NCI-H2196 treated with DMSO at 0.1 percent for 48 hours (cell line): Measurements from ENCODE around the gene SSBP3.

ENCODE experiments used
- DNase-seq: peaks from one replicate; lab custom pipeline; 2025; ENCODE audit not compliant: unreplicated experiment; lab: John Stamatoyannopoulos, UW

Gene SSBP3

DNA sequence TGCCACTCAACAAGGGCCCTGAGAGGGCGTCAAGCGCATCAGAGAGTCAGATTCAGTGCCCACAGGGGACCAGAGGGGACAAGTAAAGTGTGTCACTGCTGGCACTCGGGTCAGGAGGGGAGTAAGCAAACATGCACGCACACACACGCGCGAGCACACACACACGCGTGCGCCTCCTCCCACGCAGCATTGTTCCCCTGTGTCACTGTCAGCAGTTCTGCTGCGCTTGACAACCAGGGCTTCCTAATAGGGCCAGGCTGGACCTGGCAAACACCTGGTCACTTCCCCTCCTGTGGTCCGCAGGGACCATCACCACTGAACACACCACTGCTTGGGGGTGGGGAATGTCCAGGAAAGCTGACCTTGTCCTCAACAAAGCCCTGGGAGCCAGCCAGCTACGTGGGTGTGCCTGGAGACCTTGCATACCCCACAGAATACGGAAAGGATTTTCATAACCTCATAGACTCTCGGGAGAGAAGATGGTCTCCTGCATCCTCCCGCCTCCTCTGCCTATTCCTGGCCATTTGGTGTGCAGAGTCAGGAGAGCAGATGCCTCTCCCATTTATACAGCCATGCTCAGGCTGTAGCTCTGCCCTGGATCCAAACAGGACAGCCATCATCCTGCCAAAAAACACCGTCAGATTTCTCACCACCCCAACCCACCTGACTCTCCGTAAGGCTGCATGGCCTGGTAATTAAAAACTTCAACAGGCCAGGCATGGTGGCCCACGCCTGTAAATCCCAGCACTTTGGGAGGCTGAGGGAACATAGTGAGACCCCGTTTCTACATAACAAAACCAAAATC, 73.2 kb downstream of the SSBP3 start:
- no peak for DNase-seq

DNA sequence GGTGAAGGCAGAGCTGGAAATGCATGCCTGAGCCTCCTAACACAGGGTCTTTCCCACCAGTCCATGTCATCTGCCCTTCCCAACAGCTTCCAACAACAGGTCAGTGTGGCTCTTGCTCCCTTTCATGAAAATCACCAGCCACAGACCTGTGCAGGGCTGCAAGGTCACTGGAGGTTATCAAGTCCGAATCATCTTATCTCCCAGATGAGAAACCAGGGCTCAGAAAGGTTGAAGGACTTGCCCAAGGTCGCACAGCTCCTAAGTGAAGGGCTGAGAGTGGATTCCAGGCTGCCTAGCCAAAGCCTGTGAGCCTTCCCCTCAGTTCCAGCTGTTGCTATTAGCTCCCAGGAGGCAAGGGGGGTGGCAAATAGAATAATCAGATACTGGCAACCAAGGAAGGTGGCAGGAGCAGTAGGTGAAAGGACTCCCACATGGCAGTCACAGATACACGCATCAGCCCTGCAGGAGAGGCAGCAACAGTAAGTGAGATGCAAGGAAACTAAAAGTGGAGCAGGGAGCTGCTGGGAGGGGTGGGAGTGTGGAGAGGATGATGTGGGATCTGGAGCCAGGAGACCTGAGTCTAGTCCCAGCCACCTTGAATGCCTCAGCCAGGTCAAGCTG, 74.2 kb downstream of the SSBP3 start:
- DNase-seq: no peak

DNA sequence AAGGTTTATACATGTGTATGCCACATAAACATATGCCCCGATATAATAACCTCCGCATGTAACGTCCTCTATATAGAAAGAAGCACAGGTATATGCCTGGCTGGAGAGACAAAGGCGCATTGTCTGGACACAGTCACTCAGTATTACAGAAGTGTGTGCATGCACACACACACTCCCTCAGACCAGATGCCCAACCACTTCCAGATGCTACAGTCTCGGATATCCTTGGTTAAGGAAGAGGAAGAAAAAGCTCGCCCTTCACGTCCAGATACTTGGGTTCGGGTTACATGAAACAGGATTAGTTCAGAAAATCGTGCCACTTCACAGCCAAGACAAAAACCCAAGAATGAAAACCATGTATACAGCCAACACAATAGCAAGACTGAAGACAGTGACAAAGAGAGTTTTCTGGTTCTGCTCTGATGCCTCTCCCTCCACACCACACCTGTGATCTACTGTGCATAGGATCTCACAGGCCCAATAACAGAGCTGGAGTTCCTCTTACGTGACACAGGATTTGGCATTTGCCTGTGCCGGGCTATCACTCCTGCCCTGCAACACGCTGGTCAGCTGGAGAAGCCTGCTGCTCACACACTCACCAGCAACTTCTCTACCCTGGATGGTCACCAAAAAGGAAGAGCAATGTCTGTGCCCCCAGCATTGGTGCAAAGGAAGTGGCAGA, 75.0 kb downstream of the SSBP3 start:
- peak; percentile 19 for DNase-seq

DNA sequence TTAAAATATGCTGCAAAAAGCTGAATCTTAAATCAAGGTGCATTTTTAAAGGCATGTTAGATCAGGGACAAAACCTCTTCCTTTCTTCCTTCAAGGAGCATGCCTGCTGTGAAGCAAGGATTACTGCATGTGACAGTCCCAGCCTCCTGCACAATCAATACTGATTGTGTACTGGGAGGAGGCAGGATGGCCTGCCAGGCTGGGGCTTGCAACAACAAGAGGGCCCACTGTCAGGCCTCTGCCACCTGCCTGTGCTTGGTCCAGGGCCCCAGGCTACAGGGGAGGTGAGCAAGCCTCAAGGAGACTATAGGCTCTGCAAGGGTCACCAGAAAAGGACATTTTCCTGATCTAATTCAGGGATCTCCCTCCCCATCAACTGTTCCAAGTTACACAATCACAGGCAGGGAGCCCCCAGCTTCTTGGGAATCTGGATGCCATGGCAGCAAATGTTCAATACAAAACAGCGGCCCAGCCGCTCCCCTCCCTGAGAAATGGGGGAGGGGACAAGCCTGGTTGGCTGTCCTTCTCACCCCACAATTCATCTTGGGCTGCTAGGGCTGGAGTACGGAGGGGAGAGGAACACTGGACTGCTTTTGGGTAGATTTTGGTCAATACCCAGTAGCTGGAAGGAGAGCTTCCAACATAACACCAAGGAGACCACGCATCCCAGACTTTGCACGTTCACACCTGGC, 76.7 kb downstream of the SSBP3 start:
- DNase-seq: no peak

DNA sequence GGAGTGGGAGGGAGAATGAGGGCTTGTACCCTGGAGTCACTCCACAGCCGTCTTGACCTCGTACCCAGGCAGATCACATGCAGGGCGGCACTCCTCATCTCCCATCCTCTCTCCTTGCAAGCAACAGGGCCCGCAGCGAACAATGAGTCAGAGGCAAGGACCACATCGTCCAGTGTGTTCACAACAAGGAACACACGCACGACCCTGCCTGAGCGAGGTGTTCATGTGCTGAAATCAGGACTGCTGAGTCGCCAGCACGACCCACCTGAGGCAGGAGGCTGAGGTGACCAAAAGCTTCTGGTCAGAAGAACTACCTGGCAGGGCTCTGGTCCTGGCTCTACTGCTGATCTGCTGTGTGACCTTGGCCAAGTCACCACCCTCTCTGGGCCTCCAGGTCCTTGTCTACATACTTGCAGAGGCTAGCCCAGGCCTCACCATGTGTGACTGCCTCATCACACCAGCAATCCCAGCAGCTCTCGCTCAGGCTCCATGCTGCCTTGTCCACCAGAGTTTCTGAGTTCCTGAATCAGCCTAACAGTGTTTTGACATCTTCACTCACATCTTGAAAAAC, 78.0 kb downstream of the SSBP3 start:
- no peak for DNase-seq

DNA sequence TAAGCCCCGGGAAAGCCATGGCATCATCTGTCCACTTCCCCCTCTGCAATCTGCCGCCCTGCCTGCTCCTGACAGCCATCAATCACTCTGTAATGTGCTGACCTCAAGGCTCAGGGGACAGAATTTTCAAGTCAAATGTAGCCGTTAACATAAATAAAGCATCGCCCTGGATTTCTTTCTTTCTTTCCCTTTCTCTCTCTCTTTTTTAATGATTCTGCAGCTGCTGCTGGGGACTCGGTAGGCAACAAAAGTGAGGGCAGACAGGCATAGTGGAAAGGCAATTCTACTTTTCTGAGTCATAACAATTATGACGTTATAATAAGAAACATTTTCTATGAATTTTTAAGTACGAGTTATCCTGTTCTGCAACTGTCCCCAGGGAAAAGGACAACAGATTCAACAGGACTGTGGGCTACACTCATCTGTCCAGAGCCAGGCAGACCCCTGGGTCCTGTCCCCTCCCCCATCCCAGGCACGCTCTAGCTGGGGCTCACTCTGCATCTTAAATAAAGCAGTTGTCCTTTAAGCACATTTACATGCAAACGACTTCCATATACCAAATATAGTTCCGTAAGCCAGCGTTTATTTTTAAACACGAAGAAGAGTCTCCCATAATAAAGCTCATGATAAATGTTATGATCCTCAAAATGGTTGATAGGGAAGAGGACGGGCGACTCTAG, 78.7 kb downstream of the SSBP3 start:
- no peak for DNase-seq

DNA sequence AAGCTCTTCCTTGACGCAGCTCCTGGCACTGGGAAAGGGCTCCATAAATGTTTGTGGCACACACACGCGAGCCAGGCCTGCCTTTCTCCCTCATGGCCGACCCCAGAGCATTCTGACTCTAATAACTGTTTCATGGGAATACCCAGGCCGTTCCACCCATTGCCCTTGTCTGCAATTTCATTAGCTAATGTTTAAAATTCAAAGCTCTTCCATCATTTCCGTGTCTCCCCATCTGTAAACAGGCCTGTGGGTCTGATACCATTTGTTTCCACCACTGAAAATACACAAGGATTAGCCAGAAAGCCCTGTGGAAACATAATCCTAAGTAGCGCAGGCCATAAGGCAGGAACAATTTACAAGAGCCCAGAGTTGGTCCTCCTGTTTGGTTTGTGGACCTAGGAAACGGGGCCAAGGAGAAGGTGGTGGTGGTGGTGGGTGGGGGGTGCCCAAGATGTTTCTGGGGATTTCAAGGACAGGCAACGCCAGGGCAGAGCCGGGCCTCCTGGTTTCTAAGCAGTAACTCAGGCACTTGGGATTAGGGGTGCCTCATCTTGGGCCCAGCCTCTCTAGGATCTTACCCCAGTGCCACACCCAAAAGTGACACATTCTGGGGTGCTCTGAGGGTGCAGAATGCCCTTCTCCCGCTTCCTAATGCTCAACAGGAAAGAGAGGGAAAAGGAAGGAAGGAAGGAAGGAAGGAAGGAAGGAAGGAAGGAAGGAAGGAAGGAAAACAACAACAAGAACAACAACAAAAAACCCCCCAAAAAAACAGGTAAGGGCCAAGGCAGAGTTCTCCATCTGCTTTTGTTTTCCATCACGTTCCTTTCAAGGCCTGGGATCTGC, 79.4 kb downstream of the SSBP3 start:
- DNase-seq: no peak

DNA sequence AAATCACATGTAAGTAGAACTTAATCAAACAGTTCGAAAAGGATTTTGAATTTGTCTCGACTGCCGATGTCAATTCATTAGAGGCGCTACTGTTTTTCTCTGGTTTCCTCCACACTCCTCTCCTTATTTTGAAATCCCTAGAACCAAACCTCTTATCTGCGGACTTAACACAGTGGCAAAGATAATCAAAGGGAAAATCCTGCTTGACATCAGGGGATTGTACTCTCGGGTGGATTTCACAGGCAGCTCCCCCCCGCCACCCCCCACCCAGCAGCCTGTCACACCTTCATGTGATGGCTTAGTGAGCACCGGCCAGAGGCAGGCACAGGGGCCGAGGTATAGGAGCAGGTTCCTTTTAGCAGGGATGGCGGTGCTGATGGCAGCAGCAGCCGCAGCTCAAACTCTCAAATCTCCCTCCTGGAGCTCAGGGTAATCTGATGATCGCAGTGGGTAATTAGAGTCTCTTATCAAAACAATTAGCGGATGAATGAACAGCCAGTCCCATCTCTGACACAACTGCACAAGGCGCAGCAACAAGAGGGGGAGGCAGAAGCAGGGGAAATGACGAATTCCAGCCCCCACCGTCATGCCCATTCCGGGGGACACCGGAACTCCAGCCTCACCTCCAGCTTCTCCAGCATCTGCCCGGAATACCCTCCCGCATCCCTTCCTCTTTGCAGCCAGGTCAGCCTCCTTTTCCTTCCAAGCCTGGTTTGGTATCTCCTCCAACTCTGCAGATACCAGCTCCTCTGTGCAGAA, 80.3 kb downstream of the SSBP3 start:
- no peak for DNase-seq

DNA sequence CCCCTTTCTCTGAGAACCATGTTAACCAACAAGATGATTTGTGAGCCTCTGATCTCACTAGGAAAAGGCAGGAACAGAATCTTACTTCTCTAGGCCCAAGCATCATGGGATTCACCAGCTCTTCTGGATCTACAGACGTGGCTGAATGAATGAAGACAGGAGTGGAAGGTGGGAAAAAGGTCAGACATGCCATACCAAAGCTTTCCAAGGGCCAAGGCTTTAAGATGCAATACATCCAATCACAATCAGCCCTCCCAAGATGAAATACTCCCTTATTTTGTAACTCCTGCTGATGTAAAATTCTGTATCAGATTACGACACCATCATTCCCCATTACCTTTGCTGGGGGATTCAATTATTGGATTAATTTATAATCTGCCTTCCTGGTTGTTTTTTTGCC, 80.9 kb downstream of the SSBP3 start:
- no peak for DNase-seq

DNA sequence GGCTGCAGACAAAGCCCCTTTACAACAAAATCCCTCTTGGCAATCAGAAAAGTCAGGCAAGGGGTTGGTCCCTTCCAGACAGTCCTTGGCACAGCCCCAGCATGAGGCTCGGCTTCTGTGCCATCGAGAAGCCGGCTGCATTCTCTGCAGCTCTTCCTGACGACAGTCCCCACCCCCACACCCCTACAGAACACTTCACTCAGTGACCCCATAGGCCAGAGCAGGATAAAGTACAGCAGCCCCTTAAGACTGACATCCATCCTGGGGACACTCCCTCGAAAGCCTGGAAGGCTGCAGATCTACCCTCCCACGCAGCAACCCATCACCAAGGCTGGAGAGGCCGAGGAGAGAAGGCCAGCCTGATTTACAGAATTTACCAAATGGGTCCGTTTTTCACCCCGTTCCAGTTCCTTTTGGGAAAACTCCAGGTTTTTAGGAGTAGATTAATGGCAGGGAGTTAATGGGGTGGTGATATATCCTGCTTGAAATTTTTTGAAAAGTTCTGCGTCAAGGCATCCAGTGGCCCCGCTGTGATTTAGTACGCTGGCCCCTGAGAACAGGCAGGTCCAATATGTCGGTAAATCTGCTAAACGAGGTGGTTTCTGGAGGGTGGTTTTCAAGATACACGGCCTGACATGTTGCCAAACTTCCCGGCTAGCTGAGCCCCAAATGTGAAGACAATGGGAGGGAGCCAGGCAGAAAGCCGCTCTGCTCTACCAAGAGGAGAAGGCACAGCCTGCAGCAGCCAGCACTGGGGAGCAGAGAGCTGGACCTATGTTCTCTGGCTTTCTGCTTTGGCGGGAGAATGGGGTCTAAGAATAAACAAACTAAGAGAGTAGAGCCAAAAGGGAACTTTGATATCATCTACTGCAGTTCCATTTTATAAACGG, 81.7 kb downstream of the SSBP3 start:
- no peak for DNase-seq

DNA sequence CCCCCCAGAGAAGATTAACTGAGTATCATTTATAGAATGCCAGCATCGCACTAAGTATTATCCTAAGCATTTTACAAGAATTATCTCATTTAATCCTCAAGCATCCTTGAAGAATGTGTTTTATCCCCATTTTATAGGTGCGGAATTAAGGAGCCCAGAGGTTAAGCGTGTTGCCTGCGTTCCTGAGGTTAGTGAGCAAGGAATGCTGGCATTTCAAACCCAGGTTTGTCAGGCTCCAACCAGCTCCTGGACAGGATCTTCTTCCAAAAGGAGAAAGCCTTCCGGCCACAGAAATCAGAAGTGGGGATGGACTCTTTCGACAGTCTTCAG, 82.3 kb downstream of the SSBP3 start:
- DNase-seq: no peak

DNA sequence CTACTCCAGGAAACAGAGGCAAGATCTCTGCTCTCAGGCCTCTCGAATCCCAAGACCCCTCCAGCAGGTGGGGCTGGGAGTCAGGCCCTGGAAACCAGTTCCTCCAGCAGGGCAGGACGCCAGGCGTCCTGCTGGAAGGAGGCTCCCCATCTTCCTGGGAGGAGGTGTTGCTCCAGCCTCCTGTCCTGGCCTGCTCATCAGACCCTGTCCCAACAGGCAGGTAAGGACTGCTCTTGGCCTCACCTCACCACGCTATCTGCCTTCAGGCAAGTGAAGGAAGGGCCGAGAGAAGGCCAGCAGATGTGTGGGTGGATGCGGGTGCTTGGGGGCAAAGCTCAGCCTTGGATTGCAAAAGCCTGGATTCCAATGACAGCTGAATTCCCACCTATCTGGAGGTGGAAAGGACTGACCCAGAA, 82.9 kb downstream of the SSBP3 start:
- no peak for DNase-seq

DNA sequence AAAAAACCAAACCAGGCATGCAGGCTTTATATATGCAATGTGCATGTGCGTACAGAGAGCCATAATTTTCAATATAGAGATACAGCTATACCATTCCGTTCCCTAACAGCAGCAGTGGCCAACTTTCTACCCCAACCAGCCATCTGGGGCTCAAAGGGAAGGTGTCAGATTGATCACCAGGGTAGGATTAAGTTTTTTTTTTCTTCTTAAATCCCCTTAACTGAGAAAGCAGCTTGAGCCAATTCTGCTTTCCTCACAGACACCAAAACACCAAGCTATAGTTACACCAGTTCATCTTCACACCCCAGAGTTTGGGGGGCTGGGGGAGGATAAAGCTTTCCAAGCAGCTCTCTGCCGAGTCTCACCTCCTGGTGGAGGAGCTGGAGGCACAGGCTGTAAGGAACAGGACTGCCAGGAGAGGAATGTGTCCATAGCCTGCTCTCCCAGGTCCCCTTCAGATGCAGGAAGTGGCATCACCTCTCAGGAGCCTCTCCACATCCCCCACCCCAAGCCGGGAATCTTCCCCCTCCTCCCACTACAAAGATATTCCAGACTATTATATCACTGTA, 87.9 kb downstream of the SSBP3 start:
- DNase-seq: no peak

DNA sequence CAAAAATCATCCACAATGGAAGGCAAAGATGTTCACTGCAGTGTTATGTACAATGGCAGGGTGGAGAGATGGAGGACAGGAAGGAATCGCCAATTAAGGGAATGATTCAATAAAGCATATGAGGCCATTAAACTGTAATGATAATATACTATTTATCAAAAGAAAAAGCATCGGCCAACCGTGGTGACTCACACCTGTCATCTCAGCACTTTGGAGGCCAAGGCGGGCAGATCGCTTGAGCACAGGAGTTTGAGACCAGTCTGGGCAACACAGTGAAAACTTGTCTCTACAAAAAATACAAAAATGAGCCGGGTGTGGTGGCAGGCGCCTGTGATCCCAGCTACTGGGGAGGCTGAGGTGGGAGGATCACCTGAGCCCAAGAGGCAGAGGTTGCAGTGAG, 89.1 kb downstream of the SSBP3 start:
- no peak for DNase-seq

DNA sequence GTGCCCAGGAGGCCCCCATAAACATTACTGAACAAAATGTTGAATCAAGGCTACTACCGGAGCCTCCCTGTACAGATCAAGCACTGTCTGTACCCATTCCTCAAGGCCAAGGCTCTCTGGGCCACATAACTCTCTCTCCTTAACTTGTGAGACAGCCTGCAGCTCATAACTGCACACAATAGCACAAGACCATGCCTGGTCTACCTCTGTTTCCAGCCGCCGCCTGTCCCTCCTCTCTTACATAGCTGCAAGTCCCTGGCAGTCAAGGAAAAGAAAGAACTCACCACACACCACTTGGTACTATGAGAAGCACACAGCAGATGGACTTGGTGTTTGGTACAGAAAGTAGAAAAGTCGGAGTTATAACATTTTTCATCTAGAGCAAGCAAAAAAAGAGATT, 91.1 kb downstream of the SSBP3 start:
- no peak for DNase-seq

DNA sequence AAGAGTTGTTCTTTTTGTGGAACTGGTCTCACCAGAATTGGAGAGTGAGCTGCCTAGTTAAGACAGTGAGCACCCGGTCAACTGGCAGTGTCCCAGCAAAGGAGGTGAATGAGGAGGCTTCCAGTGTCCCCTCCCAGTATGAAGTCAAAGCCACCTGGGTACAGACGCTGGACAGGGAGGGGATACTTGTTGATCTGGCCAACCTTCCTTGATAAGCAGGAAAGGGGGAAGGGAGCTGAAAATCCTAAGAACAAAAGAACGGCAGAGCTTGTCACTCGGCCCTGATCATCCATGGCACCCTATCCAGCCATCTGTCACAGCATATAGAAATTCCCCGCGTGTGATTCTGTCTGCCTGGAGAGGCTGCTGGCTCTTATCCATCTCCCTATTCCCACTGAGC, 91.5 kb downstream of the SSBP3 start:
- no peak for DNase-seq

DNA sequence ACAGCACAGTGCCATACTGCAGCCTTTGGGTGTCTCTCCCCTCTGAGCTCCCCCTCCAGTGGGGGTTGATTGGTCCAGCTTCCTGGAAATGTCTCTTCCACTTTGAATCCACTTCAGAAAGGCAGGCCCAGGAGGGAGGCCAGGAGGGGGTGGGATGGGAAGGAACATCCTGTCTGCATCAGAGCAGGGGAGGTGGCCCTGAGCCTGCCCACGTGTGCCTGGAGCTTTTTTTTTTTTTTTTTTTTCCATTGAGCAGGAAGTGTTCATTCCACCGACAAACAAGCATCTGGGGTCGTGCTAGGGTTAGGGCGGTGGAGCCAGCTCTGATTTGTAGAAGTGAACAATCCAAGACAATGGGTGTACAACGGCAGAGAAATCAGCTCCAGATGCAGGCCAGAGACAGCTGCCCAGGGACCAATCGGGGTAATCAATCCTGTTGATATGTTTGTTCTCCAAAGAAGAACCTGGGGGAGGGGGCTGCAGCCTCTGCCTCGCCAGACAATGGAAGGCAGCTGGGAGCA, 93.3 kb downstream of the SSBP3 start:
- no peak for DNase-seq

DNA sequence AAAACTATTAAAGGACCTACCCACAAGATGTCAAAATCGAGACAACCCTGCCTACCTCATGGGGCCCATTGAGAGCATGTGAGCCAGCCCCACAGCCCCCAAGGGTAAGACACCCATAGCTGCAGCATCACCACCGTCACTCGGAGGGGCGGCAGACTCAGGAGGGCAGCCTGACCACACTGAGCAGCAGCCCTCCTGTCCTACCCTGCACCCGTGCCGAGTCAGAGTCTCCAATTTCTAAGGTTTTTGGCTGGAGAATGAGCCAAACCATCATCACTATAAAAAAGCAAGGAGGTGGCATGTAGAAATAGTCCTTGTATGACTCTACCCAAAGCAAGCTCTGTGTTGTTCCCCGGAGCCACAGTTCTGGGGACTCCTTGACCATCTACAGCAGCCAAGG, 94.7 kb downstream of the SSBP3 start:
- DNase-seq: no peak
